ENCODE results near the gene PROZ. TPM values are rescaled to one million over a fixed set of nuclear protein-coding genes. Genes with fewer than 3 reads are reported as not detected.

Gene PROZ
- total and polyA plus RNA-seq, 2 of the 13 experiments (the other 11 are each of a cell fraction or from before 2014, with no cell fraction given), result 5.6 to 22.5 TPM

GRCh38 chr13:113208421-113209335 lies 50.2 kb downstream of the PROZ start, which contains the start of gene PCID2 (continued):
- TF ChIP-seq KAT8 (CRISPR knock-in tag; IDR thresholded peaks at IDR 0.05) (peak; percentile 97), NR2F6 (IDR thresholded peaks at IDR 0.05) (0 out of 2 replicates have a peak, but pooled peaks have one; percentile 7), NR2F6 (CRISPR knock-in tag; IDR thresholded peaks at IDR 0.05) (peak; percentile 78), NFATC3 (CRISPR knock-in tag; IDR thresholded peaks at IDR 0.05) (peak; percentile 96), NR3C1 (CRISPR knock-in tag; IDR thresholded peaks at IDR 0.05) (no peak), NCOA1 (CRISPR knock-in tag; IDR thresholded peaks at IDR 0.05) (no peak), REST (IDR thresholded peaks at IDR 0.05; ENCODE audit: borderline replicate concordance in 1 of 2, low read depth in 1 of 2, low read length in 2 of 2) (peak in 1 of 2 experiments; percentile 71; a peak in 2 of 4 replicates), SIN3A (IDR thresholded peaks at IDR 0.05; ENCODE audit: borderline replicate concordance, low read depth, low read length) (0 out of 2 replicates have a peak, but pooled peaks have one; percentile 70), GABPA (IDR thresholded peaks at IDR 0.05; ENCODE audit: low read depth, low read length) (no peak), GABPA (CRISPR knock-in tag; IDR thresholded peaks at IDR 0.05; ENCODE audit: low read depth) (peak; percentile 92), RFXAP (CRISPR knock-in tag; IDR thresholded peaks at IDR 0.05; ENCODE audit: borderline replicate concordance) (peak; percentile 67; the same call in 1 of the 2 replicates), ZUFSP (CRISPR knock-in tag; IDR thresholded peaks at IDR 0.05; ENCODE audit: borderline replicate concordance) (no peak), PTBP1 (IDR thresholded peaks at IDR 0.05; ENCODE audit: low read depth, low read length, poor library complexity, severe bottlenecking) (peak; percentile 86), ZBTB8A (CRISPR knock-in tag; IDR thresholded peaks at IDR 0.05; ENCODE audit: borderline replicate concordance, low read depth) (no peak), ZNF891 (CRISPR knock-in tag; IDR thresholded peaks at IDR 0.05) (peak; percentile 51; the same call in 1 of the 2 replicates), TMF1 (CRISPR knock-in tag; IDR thresholded peaks at IDR 0.05; ENCODE audit: low read depth) (peak; percentile 91), ZBTB49 (CRISPR knock-in tag; IDR thresholded peaks at IDR 0.05; ENCODE audit: borderline replicate concordance) (0 out of 2 replicates have a peak, but pooled peaks have one; percentile 49), ZNF451 (CRISPR knock-in tag; IDR thresholded peaks at IDR 0.05) (no peak; the same call in 1 of the 2 replicates), NONO (IDR thresholded peaks at IDR 0.05) (no peak), NONO (CRISPR knock-in tag; conservative IDR thresholded peaks at IDR 0.05) (peak; percentile 93), ZNF547 (CRISPR knock-in tag; IDR thresholded peaks at IDR 0.05) (peak; percentile 91), ARHGAP35 (CRISPR knock-in tag; IDR thresholded peaks at IDR 0.05; ENCODE audit: borderline replicate concordance) (peak; percentile 32), ZNF331 (CRISPR knock-in tag; IDR thresholded peaks at IDR 0.05) (peak; percentile 92)

All from HepG2 (cell line).